Esophagus squamous epithelium (tissue), 4 donors: Measurements from ENCODE around the gene HES5.
"Not testable (repeated sequence)": the region's sequence is repeated elsewhere in the genome, so short reads cannot be mapped to it uniquely, and the experiment has no call there.

ENCODE experiments used
- CTCF ChIP-seq, 6 experiments: fragments of 450-650 bp in 4 of 6; fragments of 200-600 bp in 2 of 6; sonication (generic) in 2 of 6; IDR thresholded peaks; one replicate each; pipeline ENCODE4 v1.5.1; 2016 to 2019; ENCODE audit warnings: antibody characterized with exemption in 6 of 6, mild to moderate bottlenecking in 4 of 6, moderate library complexity in 4 of 6
- POLR2A ChIP-seq, 4 donors: fragments of 450-650 bp; IDR thresholded peaks; one replicate each; pipeline ENCODE4 v1.6.1; 2017; ENCODE audit warnings: antibody characterized with exemption in 4 of 4, mild to moderate bottlenecking in 4 of 4, moderate library complexity in 3 of 4

DNA sequence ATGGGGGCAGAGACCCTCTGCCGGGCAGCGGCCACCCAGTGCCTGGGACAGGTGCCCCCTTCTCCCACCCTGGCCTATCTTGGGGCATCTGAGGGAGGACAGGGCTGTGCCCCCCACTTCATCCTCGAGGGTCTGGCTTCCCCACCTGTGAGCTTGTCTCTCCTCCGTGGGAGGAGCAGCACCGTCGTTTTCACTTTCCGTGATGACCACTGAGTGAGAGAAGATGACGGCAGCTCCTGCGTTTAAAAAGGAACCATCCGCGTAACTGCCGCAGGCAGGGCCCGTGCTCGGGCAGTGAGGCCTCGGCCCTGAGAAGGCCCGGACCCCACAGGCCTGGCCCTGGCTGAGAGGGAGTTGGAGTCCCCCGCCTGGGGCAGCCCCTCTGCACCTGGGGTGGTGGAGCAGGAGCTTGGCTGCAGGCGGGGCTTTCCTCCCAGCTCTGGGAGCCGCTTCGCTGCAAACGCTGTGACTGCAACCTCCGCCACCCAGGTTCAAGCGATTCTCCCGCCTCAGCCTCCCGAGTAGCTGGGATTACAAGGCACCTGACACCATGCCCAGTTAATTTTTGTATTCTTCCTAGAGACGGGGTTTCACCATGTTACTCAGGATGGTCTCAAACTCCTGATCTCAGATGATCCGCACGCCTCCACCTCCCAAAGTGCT, 19.4 kb upstream of the HES5 start:
- TF ChIP-seq POLR2A, CTCF (IDR thresholded peaks at IDR 0.05): not testable (repeated sequence)
